Inflammatory macrophage treated with lipopolysaccharide for 1 hour (primary cell): ENCODE data around the gene CABP4.
"Not testable (repeated sequence)": the region's sequence is repeated elsewhere in the genome, so short reads cannot be mapped to it uniquely, and the experiment has no call there.

Experiments
- DNase-seq, 2 donors: peaks; one replicate each; pipeline ENCODE4 v3.0.0-alpha.2; 2020 to 2022

Gene CABP4

GRCh38 chr11:67456068-67456705 is 1.0 kb downstream of the CABP4 start:
- DNase-seq, result no peak

- no peak for DNase-seq
These were observed 2.3 kb downstream of the CABP4 start for GRCh38 chr11:67457453-67457852.

GRCh38 chr11:67458266-67458665 is 3.1 kb downstream of the CABP4 start:
- no peak for DNase-seq

GRCh38 chr11:67463186-67463585 is 8.0 kb downstream of the CABP4 start:
- DNase-seq, result no peak

- peak; percentile 81 to 82 for DNase-seq
These were observed 8.7 kb downstream of the CABP4 start for GRCh38 chr11:67463680-67464410.

GRCh38 chr11:67464411-67465188 is 9.4 kb downstream of the CABP4 start:
- DNase-seq, result peak; percentile 70 to 81

GRCh38 chr11:67465189-67465510 is 10.0 kb downstream of the CABP4 start:
- DNase-seq, result no peak

GRCh38 chr11:67465530-67465929 is 10.4 kb downstream of the CABP4 start:
- DNase-seq, result not testable (repeated sequence)

GRCh38 chr11:67466367-67466766 is 11.2 kb downstream of the CABP4 start:
- no peak for DNase-seq

GRCh38 chr11:67466962-67467771 is 12.0 kb downstream of the CABP4 start:
- DNase-seq, result no peak

- no peak for DNase-seq
These were observed 12.9 kb downstream of the CABP4 start for GRCh38 chr11:67468056-67468455.

- DNase-seq, result no peak
These were observed 13.3 kb downstream of the CABP4 start for GRCh38 chr11:67468456-67468758.

- peak; percentile 85 to 92 for DNase-seq
These were observed 13.8 kb downstream of the CABP4 start, which contains the start of gene TMEM134 for GRCh38 chr11:67468759-67469507. Gene TMEM134 (minus strand): TSS chr11:67469251. CDS start chr11:67469192, 59 bp downstream.

GRCh38 chr11:67469508-67469811 is 14.3 kb downstream of the CABP4 start:
- DNase-seq, result no peak

- DNase-seq, result no peak
These were observed 15.3 kb downstream of the CABP4 start for GRCh38 chr11:67470337-67471002.

GRCh38 chr11:67472882-67473281 is 17.7 kb downstream of the CABP4 start:
- no peak for DNase-seq

- not testable (repeated sequence) for DNase-seq
These were observed 21.5 kb downstream of the CABP4 start for GRCh38 chr11:67476692-67477091.

GRCh38 chr11:67477344-67478050 is 22.3 kb downstream of the CABP4 start:
- not testable (repeated sequence) for DNase-seq

- DNase-seq, result peak; percentile 54 to 74
These were observed 27.2 kb downstream of the CABP4 start for GRCh38 chr11:67482275-67482826.

GRCh38 chr11:67482827-67483798 is 28.0 kb downstream of the CABP4 start, which contains the start of gene AIP:
Gene AIP (plus strand): TSS chr11:67483026. CDS start chr11:67483159, 133 bp downstream.
- peak; percentile 98 to 99 for DNase-seq
